GM19193 (cell line): ENCODE measurements around the gene GATAD2B.

ENCODE experiments used
- POLR2A ChIP-seq: IDR thresholded peaks from 4 replicates; pipeline ENCODE4 v1.6.1; 2011; ENCODE audit not compliant: insufficient read depth, insufficient read length; ENCODE audit errors: extremely low read depth

Gene GATAD2B

DNA sequence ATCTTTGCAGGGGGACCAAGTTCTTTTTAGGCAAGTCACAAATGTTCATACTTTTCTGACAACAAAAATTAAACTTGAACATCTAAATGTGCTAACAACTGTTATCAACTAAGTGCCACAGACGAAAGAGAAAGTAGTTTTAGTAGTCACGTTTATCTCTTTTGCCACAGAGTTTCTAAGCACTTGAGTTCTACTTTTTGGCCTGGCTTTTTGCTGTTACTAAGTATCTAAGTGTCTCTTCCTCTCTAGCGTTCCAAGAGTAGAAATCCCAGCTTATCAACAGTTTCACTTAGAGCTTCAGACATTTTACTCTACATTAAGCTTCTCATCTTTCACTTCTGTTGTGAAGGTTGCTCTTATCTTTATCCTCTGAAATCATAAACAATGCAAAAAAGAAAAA, 34.2 kb downstream of the GATAD2B start:
- TF ChIP-seq POLR2A, result no peak

DNA sequence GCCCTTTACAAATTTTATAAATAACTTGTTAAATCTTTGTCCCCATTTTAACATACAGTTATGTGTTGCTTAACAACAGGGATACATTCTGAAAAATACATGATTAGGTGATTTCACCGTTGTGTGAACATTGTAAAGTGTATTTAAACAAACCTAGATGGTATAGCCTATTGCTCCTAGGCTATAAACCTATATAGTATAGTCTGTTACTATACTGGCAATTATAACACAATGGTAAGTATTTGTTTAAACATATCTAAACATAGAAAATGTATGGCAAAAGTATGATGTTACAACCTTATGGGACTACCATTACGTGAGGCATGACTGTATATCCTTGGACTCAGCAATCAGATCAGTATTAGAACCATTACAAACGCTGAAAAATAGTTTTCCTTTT, 36.6 kb downstream of the GATAD2B start:
- TF ChIP-seq POLR2A, result no peak

DNA sequence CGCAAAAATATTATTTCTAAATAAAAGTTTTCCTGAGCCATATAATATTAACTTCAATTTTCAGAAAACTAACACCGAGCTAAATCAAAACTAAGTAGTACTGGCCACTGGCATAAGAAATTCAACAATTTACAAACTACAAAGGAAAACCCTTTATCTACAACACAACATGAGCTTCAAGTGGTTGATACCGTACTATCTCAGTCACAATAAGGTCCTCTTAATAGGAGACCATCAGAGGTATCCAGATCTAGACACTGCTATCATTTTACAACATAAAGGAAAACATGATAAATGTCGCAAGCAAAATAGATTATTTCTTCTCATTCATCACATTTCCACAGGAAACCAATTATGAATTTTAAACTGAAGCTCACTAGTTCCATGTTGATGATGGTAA, 39.5 kb downstream of the GATAD2B start:
- no peak for TF ChIP-seq POLR2A

DNA sequence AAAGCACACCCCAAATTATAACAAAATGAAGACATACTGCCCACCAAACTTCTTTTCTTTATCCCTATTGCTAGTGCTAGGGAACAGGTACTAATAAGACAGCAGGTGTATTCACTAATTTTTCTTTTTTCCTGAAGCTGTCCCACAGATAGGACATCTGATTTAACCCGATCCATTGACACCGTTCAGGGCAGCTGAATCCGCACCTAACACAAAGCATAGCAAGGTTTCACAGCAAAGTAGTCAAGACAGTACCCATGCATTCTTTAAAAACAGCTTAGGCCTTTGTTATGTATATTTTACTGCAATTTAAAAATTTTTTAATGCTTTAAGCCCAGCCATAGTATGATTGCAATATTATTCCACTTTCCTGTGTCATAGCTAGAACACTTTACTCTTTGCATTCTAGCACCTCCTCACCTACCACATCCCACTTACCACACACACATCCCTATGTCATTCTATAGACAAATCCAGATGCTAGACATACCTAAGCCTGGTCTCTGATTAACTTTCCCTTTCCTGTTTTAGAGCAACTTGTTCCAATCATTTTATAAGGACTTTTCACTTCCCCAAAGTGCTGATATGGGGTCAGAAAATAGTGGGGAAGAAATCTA, 40.4 kb downstream of the GATAD2B start:
- no peak for TF ChIP-seq POLR2A

DNA sequence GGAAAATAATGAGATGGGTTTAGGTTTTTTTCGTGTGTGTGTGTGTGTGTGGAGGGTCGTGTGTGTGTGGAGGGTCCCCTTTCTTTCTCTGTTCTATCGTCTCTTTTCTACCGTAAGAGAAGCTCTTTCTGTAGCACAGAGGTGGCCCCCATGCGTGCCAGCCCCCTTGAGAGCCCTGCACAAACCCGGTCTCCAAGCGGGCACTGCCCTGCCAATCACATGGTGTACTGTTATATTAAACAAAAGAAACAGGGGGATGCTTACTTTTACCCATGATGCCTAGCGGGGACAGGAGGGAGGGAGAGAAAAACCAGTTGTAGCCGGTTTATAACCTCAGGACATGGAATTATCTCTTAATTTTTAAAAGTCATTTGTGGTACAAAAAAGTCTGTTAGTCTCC, 41.0 kb downstream of the GATAD2B start:
- TF ChIP-seq POLR2A, result no peak

DNA sequence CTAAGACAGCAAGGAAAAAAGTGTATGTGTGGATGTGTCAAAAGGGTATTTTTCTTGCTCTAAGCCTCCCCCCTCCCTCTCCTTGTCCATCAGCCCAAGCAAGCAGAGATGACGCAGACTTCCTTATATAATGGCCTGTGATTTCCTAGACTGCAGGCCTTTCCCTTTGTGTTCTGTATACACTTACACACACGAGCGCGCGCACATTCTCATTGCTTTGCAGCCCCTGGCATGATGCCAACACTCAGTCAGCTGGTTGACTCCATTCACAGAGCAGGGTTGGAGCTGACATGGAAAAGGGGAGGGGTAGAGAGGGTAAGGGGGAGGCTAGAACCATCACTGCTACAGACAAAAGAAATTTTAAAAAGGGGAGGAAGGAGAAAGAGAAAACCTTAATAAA, 41.8 kb downstream of the GATAD2B start:
- no peak for TF ChIP-seq POLR2A

DNA sequence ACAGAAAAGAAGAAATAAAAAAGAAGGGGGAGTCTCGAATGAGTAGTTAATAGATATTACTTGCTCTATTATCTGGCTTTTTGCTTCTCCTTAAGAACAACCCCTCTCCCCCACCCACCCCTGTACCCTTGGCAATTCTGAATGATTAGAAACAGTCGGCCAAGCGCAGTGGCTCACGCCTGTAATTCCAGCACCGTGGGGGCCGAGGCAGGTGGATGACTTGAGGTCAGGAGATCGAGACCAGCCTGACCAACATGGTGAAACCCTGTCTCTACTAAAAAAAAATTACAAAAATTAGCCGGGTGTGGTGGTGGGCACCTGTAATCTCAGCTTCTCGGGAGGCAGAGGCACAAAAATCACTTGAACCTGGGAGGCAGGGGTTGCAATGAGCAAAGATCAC, 42.7 kb downstream of the GATAD2B start:
- TF ChIP-seq POLR2A, result no peak

DNA sequence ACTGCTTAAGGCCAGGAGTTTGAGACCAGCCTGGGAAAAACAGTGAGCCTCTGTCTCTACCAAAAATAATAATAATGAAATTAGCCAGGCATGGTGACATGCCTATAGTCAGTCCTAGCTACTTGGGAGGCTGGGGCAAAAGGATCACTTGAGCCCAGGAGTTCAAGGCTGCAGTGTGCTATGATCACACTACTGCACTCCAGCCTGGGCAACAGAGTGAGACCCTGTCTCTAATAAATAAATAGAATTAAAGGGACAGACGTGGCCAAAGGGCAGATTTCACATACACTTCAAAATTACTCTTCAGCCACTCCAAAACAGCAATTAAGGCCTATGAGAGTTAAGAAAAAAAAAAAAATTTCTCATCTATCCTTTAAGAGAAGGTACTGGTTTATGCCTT, 45.7 kb downstream of the GATAD2B start:
- TF ChIP-seq POLR2A, result no peak

DNA sequence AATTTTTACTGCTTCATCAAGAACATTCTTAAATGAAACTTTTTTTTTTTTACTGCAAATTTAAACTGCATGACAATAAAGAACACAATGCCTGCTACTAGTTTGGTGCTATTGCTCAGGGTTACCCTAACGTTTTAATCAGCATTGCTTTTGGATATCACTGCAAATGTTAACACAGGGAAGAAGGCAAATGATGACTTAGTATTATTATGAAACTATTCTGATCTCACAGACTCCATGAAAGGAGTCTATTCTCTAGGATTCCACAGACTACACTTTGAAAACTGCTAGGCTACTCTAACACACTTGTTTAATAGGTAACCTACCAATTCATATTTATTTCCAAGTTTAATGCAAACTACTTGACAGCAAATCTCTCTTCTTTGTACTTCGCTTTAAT, 49.8 kb downstream of the GATAD2B start:
- no peak for TF ChIP-seq POLR2A

DNA sequence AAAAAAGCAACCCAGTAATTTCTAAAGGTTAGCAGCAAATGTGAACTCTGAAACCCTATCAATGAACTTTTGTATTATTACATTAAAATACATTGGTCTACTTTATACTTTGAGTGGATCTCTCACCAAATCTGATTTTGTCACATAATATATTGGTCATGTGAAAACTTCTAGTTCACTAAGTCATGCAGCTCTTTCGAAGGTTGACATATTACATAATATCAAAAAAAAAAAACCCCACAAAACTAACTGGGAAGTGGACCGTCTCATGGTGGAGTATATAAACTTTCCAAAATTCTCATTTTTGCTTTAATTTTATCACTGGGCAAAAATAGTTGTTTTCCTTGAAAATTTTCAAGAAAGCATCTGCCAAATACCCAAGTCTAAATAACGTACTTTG, 50.4 kb downstream of the GATAD2B start:
- TF ChIP-seq POLR2A, result no peak

DNA sequence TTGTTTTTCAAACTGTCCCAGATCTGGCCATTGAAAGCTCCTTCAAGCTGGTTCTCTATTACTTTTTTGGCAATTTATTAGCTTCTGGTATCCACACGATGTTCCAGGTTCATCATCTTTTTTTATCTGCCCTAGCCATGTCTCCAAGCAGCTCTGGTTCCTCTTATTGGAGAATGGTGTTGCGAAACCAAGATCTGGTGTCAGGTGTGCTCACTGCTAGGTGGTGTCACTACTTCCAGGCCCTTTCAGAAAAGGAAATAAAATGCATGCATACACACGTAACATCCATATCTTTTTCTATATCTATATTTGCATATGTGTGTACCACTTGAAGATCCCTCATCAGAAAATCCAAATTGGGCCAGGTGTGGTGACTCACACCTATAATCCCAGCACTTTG, 53.3 kb downstream of the GATAD2B start:
- TF ChIP-seq POLR2A, result no peak

DNA sequence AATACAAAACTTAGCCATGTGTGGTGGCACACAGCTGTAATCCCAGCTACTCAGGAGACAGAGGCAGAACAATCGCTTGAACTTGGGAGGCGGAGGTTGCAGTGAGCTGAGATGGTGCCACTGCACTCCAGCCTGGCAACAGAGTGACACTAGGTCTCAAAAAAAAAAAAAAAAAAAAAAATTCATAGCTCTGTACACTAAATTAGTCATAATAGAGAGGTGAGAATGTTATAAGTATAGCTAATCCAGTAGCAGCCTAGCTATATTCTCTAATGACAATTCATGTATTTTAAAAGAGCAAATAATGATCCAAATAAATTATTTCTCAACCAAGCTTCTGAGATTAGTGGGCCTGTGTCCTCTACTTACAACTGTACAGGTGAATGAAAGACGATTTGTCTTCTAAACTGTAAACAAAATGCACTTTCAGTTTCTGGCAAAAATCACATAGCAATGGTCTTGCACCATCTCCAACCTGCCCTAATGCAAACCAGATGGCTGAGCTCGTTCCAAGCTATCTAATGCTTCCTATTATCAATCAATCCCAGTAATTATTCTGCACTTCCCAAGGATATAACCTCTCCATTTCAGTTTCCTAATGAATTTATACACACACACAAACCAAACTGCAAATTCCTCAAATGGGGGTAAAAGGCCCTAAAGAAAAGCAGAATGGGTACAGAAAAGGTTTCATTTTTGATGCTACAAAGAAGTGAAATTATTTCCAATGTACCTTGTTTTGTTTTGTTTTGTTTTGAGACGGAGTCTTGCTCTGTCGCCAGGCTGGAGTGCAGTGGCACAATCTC, 56.5 kb downstream of the GATAD2B start:
- TF ChIP-seq POLR2A, result no peak

DNA sequence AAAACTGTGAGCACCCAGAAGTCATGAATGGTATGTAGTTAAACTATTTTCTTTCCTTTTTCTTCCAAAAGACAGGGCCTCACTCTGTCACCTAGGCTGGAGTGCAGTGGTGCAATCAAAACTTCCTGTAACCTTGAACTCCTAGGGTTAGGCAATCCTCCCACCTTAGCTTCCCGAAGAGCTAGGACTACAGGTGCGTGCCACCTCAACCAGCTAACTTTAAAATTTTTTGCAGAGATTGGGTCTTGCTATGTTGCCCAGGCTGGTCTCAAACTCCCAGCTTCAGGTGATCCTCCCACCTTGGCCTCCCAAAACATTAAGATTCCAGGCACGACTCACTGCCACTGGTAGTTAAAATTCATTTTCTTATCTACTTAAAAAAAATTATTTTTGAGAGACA, 62.5 kb downstream of the GATAD2B start:
- TF ChIP-seq POLR2A, result no peak

DNA sequence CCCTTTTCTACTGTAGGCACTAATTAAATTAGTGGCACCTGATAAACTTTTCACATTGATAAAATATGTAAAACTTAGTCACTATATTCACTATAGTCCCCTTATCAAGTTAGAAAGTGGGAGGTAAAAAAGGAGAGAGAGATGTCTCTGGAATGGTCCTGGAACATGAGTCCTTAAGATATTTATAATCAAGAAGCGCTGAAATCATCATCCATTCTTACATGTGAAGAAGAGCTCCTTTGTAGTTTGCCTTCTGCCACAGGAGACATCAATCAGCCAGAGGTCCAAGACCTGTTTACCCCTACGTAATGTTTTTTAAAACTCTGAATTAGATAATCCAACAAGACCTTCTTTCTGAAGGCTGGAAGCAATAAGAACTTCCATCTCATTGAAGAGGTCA, 65.3 kb downstream of the GATAD2B start:
- no peak for TF ChIP-seq POLR2A

DNA sequence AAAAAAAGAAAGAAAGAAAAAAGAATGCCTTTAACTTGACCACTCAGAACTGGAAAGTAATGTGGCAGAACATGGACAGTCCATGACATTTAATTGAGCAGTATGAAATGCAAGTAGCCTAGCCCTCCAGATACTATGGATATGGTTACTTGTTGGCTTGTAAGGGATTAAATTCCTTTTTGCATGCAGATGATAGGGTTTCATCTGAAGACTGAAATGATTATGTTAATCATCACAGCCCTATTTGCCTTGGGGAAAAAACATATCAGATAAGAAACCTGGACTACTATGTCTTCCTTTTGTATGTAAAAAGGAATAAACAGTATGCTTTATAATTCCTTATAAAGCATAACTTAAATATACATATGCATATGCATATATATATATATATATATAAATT, 66.0 kb downstream of the GATAD2B start:
- no peak for TF ChIP-seq POLR2A

DNA sequence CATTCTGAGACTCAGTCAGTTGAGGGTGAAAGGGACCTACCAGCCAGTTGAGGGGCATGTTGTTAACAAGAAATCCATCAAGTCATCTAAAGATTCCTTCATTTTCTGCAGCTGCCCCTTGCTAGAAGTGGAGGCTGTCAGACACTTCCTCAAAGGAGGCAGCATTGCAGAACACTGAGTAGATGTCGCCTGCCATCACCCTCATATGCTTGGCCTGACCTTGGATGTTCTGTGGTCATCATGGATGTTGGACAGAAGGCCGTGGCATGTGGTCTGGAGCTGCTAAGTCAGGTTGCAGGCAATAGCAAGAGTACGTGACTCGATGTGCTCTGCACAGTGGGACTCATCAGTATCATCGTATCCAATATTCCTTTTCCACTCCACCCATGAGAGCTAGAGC, 70.6 kb downstream of the GATAD2B start:
- no peak for TF ChIP-seq POLR2A
